Islet of Langerhans (tissue), 1 donor: ENCODE results near the gene CCDC77.
"Not testable (repeated sequence)": the region's sequence is repeated elsewhere in the genome, so short reads cannot be mapped to it uniquely, and the experiment has no call there.

Experiments used
- FAIRE-seq: peaks from one replicate; lab custom pipeline; 2011; peaks lifted over from hg19 to GRCh38; lab: Jason Lieb, UNC

Gene CCDC77

GRCh38 chr12:401235-402028, at the start of gene CCDC77:
Gene CCDC77 (plus strand): TSS chr12:401644. CDS start chr12:409384, 7,740 bp downstream.
- no peak for FAIRE-seq

- FAIRE-seq = no peak
Measured at GRCh38 chr12:356276-356988, 45.0 kb upstream of the CCDC77 start.

GRCh38 chr12:359091-359490, 42.4 kb upstream of the CCDC77 start:
- FAIRE-seq = no peak

GRCh38 chr12:366820-367219, 34.6 kb upstream of the CCDC77 start:
- no peak for FAIRE-seq

GRCh38 chr12:367972-368371, 33.5 kb upstream of the CCDC77 start:
- FAIRE-seq = no peak

GRCh38 chr12:370739-371485, 30.5 kb upstream of the CCDC77 start:
- FAIRE-seq = not testable (repeated sequence)

GRCh38 chr12:386651-387050, 14.8 kb upstream of the CCDC77 start:
- no peak for FAIRE-seq

GRCh38 chr12:388012-388411, 13.4 kb upstream of the CCDC77 start:
- FAIRE-seq = no peak

GRCh38 chr12:388541-389141, 12.8 kb upstream of the CCDC77 start:
- no peak for FAIRE-seq

GRCh38 chr12:389142-390096, 12.0 kb upstream of the CCDC77 start, which contains the start of gene KDM5A:
Gene KDM5A (minus strand): TSS chr12:389320. CDS start chr12:389091, 229 bp downstream.
- no peak for FAIRE-seq

- FAIRE-seq = no peak
Measured at GRCh38 chr12:400828-401227, 616 bp upstream of the CCDC77 start.

GRCh38 chr12:402029-402389, 565 bp downstream of the CCDC77 start:
- no peak for FAIRE-seq

GRCh38 chr12:414859-415258, 13.4 kb downstream of the CCDC77 start:
- FAIRE-seq = no peak

- no peak for FAIRE-seq
Measured at GRCh38 chr12:418432-418831, 17.0 kb downstream of the CCDC77 start.

- FAIRE-seq = no peak
Measured at GRCh38 chr12:422526-422925, 21.1 kb downstream of the CCDC77 start.

- FAIRE-seq = not testable (repeated sequence)
Measured at GRCh38 chr12:435737-436136, 34.3 kb downstream of the CCDC77 start.

GRCh38 chr12:442235-442884, 40.9 kb downstream of the CCDC77 start:
- peak; percentile 85 for FAIRE-seq

GRCh38 chr12:447141-447540, 45.7 kb downstream of the CCDC77 start:
- FAIRE-seq = no peak

GRCh38 chr12:449203-449602, 47.8 kb downstream of the CCDC77 start:
- FAIRE-seq = no peak

- FAIRE-seq = no peak
Measured at GRCh38 chr12:450438-450837, 49.0 kb downstream of the CCDC77 start.
